HepG2 (cell line): ENCODE data around the gene NRG4. TPM values are rescaled to one million over a fixed set of nuclear protein-coding genes. Genes with fewer than 3 reads are reported as not detected.
A peak's percentile ranks its signal among the peaks of the same experiment; 100 is the strongest.

Experiments
- ATF3 ChIP-seq: sonication (generic); formaldehyde crosslinking; IDR thresholded peaks from 2 replicates; pipeline ENCODE4 v1.4.0; 2020; ENCODE audit warnings: missing genetic modification reagents
- CCDC6 ChIP-seq: sonication (generic); formaldehyde crosslinking; IDR thresholded peaks from 2 replicates; pipeline ENCODE4 v1.8.1; 2022; ENCODE audit warnings: mild to moderate bottlenecking, missing genetic modification reagents, moderate library complexity
- CTCF ChIP-seq: sonication (generic); formaldehyde crosslinking; IDR thresholded peaks from 2 replicates; pipeline ENCODE4 v1.5.0; 2020; ENCODE audit warnings: mild to moderate bottlenecking, missing genetic modification reagents, moderate library complexity
- HDAC6 ChIP-seq: fragments of 200-600 bp; sonication (generic); IDR thresholded peaks from 2 replicates; pipeline ENCODE4 v1.7.0; 2017; ENCODE audit warnings: mild to moderate bottlenecking, antibody characterized with exemption, low read length, low read depth
- KDM3A ChIP-seq: IDR thresholded peaks from 2 replicates; pipeline ENCODE4 v1.6.1; 2018; ENCODE audit warnings: low read depth, missing compliant biosample characterization
- KDM5B ChIP-seq: sonication (generic); formaldehyde crosslinking; IDR thresholded peaks from 2 replicates; pipeline ENCODE4 v1.4.0; 2020; ENCODE audit warnings: missing genetic modification reagents, mild to moderate bottlenecking, borderline replicate concordance
- KDM6A ChIP-seq: IDR thresholded peaks from 2 replicates; pipeline ENCODE4 v1.6.1; 2016; ENCODE audit warnings: low read depth
- KMT2B ChIP-seq: IDR thresholded peaks from 2 replicates; pipeline ENCODE4 v1.6.1; 2016; ENCODE audit warnings: missing genetic modification reagents, missing compliant biosample characterization
- REPIN1 ChIP-seq: sonication (generic); formaldehyde crosslinking; IDR thresholded peaks from 2 replicates; pipeline ENCODE4 v1.8.0; 2022; ENCODE audit warnings: missing genetic modification reagents, low read depth, mild to moderate bottlenecking, borderline replicate concordance
- TOPORS ChIP-seq: sonication (generic); formaldehyde crosslinking; IDR thresholded peaks from 2 replicates; pipeline ENCODE4 v1.8.0; 2023; ENCODE audit warnings: mild to moderate bottlenecking, missing genetic modification reagents
- YEATS4 ChIP-seq: sonication (generic); formaldehyde crosslinking; IDR thresholded peaks from 2 replicates; pipeline ENCODE4 v1.4.0; 2020; ENCODE audit warnings: missing genetic modification reagents, borderline replicate concordance
- ZHX2 ChIP-seq, 2 experiments: sonication (generic) in 1 of 2; formaldehyde crosslinking in 1 of 2; IDR thresholded peaks; 2 replicates each; pipeline versions ENCODE4 v1.6.1 to v1.9.0; 2014 to 2022; ENCODE audit warnings: antibody characterized with exemption in 1 of 2, borderline replicate concordance in 1 of 2, inconsistent platforms in 1 of 2, low read depth in 1 of 2, missing genetic modification reagents in 1 of 2
- ZNF543 ChIP-seq: sonication (generic); formaldehyde crosslinking; IDR thresholded peaks from 2 replicates; pipeline ENCODE4 v1.4.0; 2020; ENCODE audit warnings: mild to moderate bottlenecking, missing genetic modification reagents
- ZNF547 ChIP-seq: sonication (generic); formaldehyde crosslinking; IDR thresholded peaks from 2 replicates; pipeline ENCODE4 v1.5.1; 2020; ENCODE audit warnings: mild to moderate bottlenecking, missing genetic modification reagents
- ZNF770 ChIP-seq: sonication (generic); formaldehyde crosslinking; IDR thresholded peaks from 2 replicates; pipeline ENCODE4 v1.5.0; 2020; ENCODE audit warnings: mild to moderate bottlenecking, missing genetic modification reagents
- polyA plus RNA-seq, 8 experiments: library from polyadenylated mRNA; depleted of rRNA in 3 of 8; stranded (reverse) in 7 of 8; unstranded in 1 of 8; fragments of >200 nt; fragmentation: Illumina TruSeq in 4 of 8; extraction: Trizol in 4 of 8; gene quantifications; 2 replicates each; pipeline versions ENCODE4 v1.2.1 to v1.2.3, GENCODE V29; 2011 to 2016; ENCODE audit warnings: low read depth in 4 of 8, missing spikeins in 1 of 8, mixed read lengths in 1 of 8; ENCODE audit not compliant: insufficient read depth in 1 of 8
- total RNA-seq, 5 experiments: library from RNA; depleted of rRNA; stranded (reverse); fragments of >200 nt; fragmentation: Illumina TruSeq; extraction: Trizol; gene quantifications; 2 replicates each; pipeline ENCODE4 v1.2.3, GENCODE V29; 2016; ENCODE audit warnings: low read depth in 1 of 5
- TF ChIP-seq, protein P1 (sequence below): sonication (generic); formaldehyde crosslinking; conservative IDR thresholded peaks from 2 replicates; pipeline ENCODE4 v1.4.0; 2020; ENCODE audit warnings: missing genetic modification reagents

Gene NRG4
- total and polyA plus RNA-seq, 2 of the 13 experiments (the other 11 are each of a cell fraction or from before 2014, with no cell fraction given): 0.01 TPM; not detected in 1

DNA sequence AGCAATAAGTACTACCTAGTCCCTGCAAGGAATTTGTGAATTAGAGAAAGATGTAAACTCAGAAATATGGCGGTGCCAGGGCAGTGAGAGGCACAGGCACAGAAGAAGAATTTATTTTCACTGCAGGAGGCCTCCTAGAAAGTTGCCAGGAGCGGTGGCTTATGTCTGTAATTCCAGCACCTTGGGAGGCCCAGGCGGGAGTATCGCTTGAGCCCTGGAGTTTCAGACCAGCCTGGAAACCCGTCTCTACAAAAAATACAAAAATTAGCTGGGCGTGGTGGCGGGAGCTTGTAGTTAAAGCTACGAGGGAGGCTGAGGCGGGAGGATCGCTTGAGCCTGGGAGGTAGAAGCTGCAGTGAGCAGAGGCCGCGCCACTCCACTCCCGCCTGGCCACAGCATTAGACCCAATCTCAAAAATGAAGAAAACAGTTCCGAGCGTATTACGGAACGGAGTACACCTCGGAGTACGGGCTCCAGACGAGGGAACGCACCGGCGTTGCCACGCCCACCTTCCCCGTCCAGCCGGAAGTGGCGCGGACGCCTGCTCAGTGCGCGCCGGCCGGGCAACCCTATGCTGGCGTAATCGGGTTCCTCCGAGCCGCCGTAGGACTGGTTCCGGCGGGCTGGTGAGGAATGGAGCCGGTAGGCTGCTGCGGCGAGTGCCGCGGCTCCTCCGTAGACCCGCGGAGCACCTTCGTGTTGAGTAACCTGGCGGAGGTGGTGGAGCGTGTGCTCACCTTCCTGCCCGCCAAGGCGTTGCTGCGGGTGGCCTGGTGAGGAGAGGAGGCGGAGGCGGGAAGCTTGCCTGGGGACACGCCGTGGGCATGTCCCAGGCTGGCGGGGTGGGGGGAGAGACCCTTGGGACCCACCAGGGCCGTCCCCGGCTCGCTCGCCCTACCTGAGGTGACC is 108.6 kb downstream of the NRG4 start, which contains the start of gene FBXO22 (continued):
- TF ChIP-seq ZNF770 (CRISPR knock-in tag) (peak; percentile 98), ATF3 (CRISPR knock-in tag) (peak; percentile 77), YEATS4 (CRISPR knock-in tag) (peak; percentile 96; the same call in 1 of the 2 replicates), TOPORS (CRISPR knock-in tag) (peak; percentile 61; the same call in 1 of the 2 replicates), KDM3A (CRISPR knock-in tag) (peak; percentile 58; the same call in 1 of the 2 replicates), REPIN1 (CRISPR knock-in tag) (peak; percentile 91), CTCF (CRISPR knock-in tag) (no peak), HDAC6 (no peak), KMT2B (CRISPR knock-in tag) (peak; percentile 95), KDM5B (peak; percentile 66; the same call in 1 of the 2 replicates), ZNF547 (peak; percentile 83; the same call in 1 of the 2 replicates), KDM6A (no peak), ZHX2 (IDR thresholded peaks at IDR 0.05; ENCODE audit: low read depth) (peak; percentile 69), ZHX2 (CRISPR knock-in tag; IDR thresholded peaks at IDR 0.05; ENCODE audit: borderline replicate concordance) (no peak; the same call in 1 of the 2 replicates), ZNF543 (CRISPR knock-in tag) (peak; percentile 89), CCDC6 (CRISPR knock-in tag) (peak; percentile 91; the same call in 1 of the 2 replicates)
- TF ChIP-seq, protein P1, sequence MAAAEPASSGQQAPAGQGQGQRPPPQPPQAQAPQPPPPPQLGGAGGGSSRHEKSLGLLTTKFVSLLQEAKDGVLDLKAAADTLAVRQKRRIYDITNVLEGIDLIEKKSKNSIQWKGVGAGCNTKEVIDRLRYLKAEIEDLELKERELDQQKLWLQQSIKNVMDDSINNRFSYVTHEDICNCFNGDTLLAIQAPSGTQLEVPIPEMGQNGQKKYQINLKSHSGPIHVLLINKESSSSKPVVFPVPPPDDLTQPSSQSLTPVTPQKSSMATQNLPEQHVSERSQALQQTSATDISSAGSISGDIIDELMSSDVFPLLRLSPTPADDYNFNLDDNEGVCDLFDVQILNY (CRISPR knock-in tag): peak; percentile 14; the same call in 1 of the 2 replicates
